Right lobe of liver (tissue), 4 donors: Measurements from ENCODE around the gene STX1A.
A peak's percentile ranks its signal among the peaks of the same experiment; 100 is the strongest.

ENCODE experiments used
- POLR2A ChIP-seq: fragments of 450-650 bp; IDR thresholded peaks from one replicate; pipeline ENCODE4 v1.6.1; 2017; ENCODE audit warnings: antibody characterized with exemption, mild to moderate bottlenecking
- TF ChIP-seq, protein P1 (sequence below), 4 donors: fragments of 200-600 bp in 3 of 4; fragments of 450-650 bp in 1 of 4; IDR thresholded peaks; one replicate each; pipeline versions ENCODE4 v1.5.1 to v1.8.0; 2016 to 2022; ENCODE audit warnings: antibody characterized with exemption in 4 of 4, mild to moderate bottlenecking in 2 of 4
- donor health status: DM: no; HTN: no; CAD: no.
- donor health status: DM: no; HTN: no; CAD: no.
- donor health status: DM: no; HTN: yes; CAD: no.

- peak; percentile 25 for TF ChIP-seq POLR2A
- TF ChIP-seq, protein P1, sequence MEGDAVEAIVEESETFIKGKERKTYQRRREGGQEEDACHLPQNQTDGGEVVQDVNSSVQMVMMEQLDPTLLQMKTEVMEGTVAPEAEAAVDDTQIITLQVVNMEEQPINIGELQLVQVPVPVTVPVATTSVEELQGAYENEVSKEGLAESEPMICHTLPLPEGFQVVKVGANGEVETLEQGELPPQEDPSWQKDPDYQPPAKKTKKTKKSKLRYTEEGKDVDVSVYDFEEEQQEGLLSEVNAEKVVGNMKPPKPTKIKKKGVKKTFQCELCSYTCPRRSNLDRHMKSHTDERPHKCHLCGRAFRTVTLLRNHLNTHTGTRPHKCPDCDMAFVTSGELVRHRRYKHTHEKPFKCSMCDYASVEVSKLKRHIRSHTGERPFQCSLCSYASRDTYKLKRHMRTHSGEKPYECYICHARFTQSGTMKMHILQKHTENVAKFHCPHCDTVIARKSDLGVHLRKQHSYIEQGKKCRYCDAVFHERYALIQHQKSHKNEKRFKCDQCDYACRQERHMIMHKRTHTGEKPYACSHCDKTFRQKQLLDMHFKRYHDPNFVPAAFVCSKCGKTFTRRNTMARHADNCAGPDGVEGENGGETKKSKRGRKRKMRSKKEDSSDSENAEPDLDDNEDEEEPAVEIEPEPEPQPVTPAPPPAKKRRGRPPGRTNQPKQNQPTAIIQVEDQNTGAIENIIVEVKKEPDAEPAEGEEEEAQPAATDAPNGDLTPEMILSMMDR (IDR thresholded peaks at IDR 0.05), result no peak
These were observed 23.5 kb upstream of the STX1A start for GRCh38 chr7:73742753-73743641.
